ENCODE results near the gene EPC1.
"Not testable (repeated sequence)": the region's sequence is repeated elsewhere in the genome, so short reads cannot be mapped to it uniquely, and the experiment has no call there.

Gene EPC1

DNA sequence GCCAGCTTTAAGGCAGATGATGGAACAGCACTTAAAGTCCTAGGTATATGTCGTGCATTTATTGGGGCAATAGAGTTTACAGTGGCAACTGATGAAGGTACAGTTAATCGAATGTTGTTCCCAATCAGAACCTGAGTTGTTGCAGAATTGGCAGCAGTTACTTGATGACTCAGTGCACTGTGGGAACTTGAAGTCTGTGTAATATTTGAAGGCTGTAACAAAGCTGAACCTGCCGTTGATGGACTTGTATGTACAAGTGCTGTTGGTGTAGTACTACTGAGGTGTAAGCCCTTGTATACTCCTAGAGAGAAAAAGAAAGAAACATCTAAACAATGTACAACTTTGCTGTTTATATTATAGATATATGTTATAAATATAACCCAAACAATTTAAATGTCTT, 75.3 kb downstream of the EPC1 start:
- no peak for DNase-seq

DNA sequence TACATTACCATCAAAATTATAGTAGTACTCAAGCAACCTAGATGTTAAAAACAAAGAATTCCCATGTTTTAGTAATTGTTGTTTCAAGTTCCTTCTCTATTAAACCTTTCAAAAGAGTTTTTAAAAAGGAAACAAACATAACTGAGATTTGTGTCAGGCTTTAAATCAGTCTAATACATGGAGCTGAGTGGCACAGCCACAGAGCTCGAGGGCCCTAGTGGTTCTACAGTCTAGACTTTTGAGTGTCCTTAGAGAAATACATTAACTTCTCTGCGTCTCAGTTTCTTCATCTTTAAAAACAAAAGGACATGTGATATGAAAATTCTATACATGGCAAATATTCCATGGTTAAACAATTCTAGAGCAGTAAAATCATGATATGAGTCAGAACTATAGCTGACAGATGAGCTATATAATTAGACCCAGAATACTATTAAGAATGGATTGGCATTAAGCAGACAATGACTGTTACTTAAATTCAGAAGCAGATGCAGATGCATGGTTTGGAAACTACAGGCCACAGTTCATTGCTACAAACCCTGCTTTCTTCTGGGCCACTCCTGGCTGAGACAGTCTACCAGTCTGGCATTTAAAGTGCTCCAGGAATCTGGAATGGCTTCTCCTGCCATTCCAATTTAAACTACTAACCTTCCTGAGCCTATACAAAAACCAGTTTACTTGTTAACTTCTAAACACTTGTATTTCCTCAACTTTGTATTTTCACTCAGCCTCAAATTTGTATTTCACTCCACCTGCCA, 77.4 kb downstream of the EPC1 start:
- DNase-seq = no peak

GRCh38 chr10:32268788-32269187, 78.2 kb downstream of the EPC1 start:
- DNase-seq = no peak

DNA sequence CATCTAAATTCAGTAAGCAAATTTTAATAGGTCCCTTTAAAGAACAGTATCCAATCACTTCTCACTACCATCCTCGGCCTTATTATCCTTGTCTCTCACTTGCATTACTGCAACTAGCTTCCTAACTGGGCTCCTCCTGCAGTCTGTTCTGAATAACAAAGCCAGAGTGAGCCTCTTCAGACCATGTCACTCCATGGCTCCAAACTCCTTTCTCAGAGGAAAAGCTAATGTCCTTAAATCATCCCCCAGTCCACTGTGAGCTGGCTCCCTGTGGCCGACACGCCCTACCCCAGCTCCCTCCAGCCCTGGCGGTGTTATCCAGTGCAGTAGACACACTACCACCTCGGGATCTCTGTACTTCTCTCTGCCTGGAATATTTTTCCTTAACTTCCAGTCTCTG, 80.0 kb downstream of the EPC1 start:
- no peak for DNase-seq

DNA sequence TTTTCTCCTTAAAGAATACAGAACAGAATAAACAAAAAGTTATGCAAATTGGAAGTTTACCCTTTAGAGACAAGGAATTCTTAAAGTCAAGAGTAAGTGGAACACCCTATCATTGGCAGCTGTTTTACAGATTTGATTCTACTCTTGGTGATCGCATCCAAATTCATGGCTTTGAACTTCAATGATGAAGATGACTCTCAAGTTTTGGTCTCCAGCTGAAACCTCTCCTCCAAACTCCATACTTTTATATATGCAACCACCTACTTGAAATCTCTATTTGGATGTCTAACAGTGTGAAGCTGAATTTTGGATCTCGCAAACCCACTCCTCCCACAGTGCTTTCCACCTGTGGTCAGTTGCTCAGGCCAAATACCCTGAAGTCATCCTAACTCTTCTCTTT, 80.4 kb downstream of the EPC1 start:
- no peak for DNase-seq

- DNase-seq = no peak
These were observed 81.2 kb downstream of the EPC1 start for GRCh38 chr10:32265756-32266155.

- DNase-seq = no peak
These were observed 83.7 kb downstream of the EPC1 start for GRCh38 chr10:32263300-32263699.

GRCh38 chr10:32259551-32259950, 87.4 kb downstream of the EPC1 start:
- no peak for DNase-seq

- DNase-seq = peak; percentile 26
These were observed 90.1 kb downstream of the EPC1 start for GRCh38 chr10:32256613-32257437.

GRCh38 chr10:32253821-32254220, 93.1 kb downstream of the EPC1 start:
- no peak for DNase-seq

DNA sequence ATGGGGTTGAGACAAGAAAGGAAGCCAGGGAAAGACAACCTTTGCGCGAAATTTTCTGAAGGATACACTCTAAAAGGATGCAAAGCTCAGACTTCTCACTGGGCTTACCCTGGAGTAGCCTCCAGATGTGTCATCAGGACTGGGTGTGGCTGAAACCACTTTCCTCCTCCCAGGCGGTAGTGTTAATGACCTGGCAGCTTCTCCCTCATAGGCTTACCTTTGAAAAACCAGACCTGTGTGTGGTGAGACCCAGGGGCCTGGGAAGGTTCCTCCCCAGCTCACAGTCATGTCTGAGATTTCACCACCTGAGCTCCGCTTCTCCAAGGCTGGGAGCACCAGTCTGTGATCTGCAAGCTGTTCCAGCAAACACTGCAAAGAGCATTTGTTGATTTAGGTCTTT, 93.7 kb downstream of the EPC1 start:
- DNase-seq = no peak

DNA sequence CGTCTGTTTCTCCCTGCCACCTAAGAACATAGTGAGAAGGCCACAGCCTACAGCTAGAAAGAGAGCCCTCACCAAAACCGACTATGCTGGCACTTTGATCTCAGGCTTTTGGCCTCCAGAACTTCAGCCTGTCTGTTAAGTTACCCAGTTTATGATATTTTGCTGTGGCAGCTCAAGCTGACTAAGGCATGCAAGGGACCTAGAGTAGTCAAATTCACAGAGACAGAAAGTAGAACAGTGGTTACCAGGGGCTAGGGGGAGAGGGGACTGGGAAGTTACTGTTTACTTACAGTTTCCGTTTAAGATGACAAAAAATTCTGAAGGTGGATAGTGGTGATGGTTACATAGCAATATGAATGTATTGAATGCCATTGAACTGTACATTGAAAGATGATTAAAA, 96.5 kb downstream of the EPC1 start:
- DNase-seq = not testable (repeated sequence)

DNA sequence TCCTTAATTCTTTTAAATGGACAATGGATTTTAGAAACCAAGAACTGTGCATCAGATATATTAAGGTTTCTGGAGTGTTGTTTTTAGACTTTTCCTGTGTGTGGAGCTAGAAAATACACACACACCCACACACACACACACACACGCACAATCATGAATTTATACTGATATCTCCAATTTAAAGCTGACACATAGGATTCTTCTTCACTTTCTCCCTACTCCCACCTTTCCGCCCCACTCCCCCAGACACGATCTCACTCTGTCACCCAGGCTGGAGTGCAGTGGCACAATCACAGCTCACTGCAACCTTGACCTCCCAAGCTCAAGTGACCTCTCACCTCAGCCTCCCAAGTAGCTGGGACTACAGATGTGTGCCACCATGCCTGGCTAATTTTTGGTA, 100.3 kb downstream of the EPC1 start:
- DNase-seq = no peak

- DNase-seq = no peak
These were observed 101.2 kb downstream of the EPC1 start for GRCh38 chr10:32245760-32246159.

DNA sequence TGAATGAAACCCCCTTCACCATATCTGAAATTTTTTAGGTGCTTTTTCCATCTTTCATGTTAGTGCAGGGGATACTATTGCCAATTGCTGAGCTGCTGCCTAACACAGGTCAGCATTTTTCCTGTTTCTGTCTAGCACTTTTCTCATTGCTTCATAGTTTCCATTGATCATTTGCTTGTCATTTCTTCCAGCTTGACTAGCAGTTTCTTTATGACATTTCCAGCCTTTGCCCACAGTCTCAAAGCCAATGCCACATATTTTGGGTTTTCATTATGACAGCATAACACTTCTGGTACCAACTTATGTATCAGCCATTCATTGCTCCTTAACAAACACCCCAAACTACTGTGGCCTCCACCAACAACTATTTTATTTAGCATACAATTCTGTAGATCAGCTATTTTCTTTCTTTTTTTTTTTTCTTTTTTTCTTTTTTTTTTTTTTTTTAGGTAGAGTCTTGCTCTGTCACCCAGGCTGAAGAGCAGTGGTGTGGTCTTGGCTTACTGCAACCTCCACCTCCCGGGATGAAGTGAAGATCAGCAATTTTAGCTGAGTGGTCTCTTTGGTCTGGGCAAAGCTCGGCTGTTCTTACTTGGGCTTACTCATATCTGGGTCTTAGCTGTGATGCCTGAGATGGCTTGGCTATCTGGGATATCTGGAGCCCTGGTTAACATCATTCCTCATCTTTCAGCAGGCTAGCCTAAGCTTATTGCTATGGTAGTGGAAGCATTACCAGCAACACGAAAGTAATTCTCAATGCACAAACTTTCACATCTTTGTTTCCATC, 102.3 kb downstream of the EPC1 start:
- no peak for DNase-seq

DNA sequence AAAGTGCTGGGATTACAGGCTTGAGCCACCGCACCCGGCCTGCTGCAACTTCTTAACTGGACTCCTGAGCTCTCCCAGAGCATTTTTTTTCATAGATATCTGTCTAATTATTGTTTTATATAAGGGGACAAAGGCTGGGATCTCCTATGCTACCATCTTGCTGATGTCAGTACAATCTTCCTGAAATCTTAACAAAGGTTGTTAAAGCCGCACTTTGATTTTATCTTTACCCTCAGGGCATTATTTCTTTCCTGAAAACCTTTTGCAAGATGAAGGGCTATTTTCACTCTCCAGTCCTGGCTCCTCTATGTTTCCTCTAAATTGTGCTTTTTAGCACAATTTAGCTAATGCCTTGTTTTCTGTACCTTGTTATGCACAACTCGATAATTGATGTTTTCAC, 102.9 kb downstream of the EPC1 start:
- no peak for DNase-seq

DNA sequence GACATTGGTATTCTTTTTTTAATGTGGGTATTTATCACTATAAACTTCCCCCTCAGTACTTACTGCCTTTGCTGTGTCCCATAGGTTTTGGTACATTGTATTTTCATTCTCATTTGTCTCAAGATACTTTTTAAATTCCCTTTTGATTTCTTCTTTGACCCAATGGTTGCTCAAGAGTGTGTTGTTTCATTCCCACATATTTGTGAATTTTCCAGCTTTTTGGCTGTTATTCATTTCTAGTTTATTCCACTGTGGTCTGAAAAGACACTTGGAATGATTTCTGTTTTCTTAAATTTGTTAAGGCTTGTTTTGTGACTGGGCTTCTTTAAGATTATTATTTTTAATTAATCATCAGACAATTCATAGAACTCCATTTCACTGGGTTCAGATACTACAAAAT, 105.0 kb downstream of the EPC1 start:
- DNase-seq = no peak

GRCh38 chr10:32240471-32240870, 106.5 kb downstream of the EPC1 start:
- DNase-seq = no peak

DNA sequence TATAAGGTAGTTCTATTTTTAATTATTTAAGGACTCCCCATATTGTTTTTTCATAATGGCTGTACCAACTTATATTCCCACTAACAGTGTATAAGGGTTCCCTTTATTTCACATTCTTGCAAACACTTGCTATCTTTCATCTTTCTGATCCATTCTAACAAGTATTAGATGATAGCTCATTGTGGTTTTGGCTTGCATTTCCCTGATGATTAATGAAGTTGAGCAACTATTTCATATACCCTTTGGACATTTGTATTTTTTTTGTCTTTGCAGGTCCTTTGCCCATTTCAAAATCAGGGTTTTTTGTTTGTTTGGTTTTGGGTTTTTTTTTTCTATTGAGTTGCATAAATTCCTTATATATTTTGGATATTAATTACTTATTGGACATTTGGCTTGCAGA, 107.2 kb downstream of the EPC1 start:
- DNase-seq = no peak

- DNase-seq = no peak
These were observed 109.2 kb downstream of the EPC1 start for GRCh38 chr10:32237644-32238345.

GRCh38 chr10:32234471-32234870, 112.5 kb downstream of the EPC1 start:
- no peak for DNase-seq

GRCh38 chr10:32233375-32233774, 113.6 kb downstream of the EPC1 start:
- not testable (repeated sequence) for DNase-seq

DNA sequence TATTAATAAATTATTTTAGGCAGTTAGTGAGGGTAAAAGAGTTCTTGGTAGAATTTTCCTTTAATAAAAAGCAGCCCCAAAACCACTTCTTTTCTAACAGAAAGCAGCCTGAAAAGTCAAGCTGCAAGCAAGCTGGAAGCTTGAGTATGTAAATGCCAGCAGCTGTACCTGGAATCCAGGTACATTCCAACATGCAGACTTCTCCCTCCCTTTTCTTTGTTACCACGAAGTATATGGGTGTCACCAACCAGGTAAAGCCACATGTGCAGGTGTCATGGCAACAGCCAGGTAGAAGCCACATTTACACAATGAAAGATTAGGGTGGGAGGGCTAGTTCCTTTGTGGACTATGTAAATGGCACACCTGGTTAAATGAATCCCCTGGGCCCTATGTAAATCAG, 114.6 kb downstream of the EPC1 start:
- DNase-seq = no peak

Data from GDM1 (cell line).